ENCODE data around the gene NUMA1. TPM values are rescaled to one million over a fixed set of nuclear protein-coding genes. Genes with fewer than 3 reads are reported as not detected.

NUMA1 gene
- total and polyA plus RNA-seq, 9 of the 15 experiments (the other 6 are each of a cell fraction or from before 2014, with no cell fraction given) = 4.1 to 104 (median 51.2) TPM

GRCh38 chr11:72040491-72041363 lies 39.6 kb downstream of the NUMA1 start:
- WGBS (ENCODE audit: insufficient coverage, low coverage, missing lambda C conversion rate) = 6% methylated on average over 20 of the region's 23 CpGs
- peaks cover 10% of the 10 kb centered on the region for H3K36me3 ChIP-seq (ENCODE audit: control insufficient read depth, insufficient read depth, low read length)
- in situ Hi-C loops (cut with MboI) = no loop called here
- peak overlapping the region; percentile 44 for H3K4me3 ChIP-seq
- H3K4me2 ChIP-seq (ENCODE audit: insufficient read depth, low read length) = peak overlapping the region; percentile 88
- H4K20me1 ChIP-seq (replicated peaks; ENCODE audit: control insufficient read depth, insufficient read depth, low read length) = 0 out of 2 replicates have a peak, but pooled peaks cover 10% of the 10 kb centered on the region
- intact Hi-C loops (cut with micrococcal nuclease) = loop anchor here (2.0 kb wide), 1 partner anchor 40 kb away; the partner anchor contains the start of genes LRRC51 and NUMA1
- H3K27ac ChIP-seq (ENCODE audit: extremely low read depth, low read depth, low read length) = peak overlapping the region; percentile 78
- peak overlapping the region; percentile 76 for H2AFZ ChIP-seq (ENCODE audit: low read depth, low read length)
- FAIRE-seq (peak; percentile 82), DNase-seq (ENCODE audit: extremely low read depth in 1 of 4, low spot score in 3 of 4) (peak; percentile 79 to 88 (median 82)), ATAC-seq (peak; percentile 88)
- H3K4me1 ChIP-seq (replicated peaks in 1 of 2; ENCODE audit: control insufficient read depth in 2 of 2, insufficient read depth in 2 of 2, low read length in 2 of 2) = peaks cover 26 to 30% of the 10 kb centered on the region in 2 experiments
- H3K9me3 ChIP-seq (replicated peaks; ENCODE audit: control insufficient read depth, insufficient read depth, low read depth, low read length) = no peaks in the 10 kb centered on the region
- H3K27me3 ChIP-seq (ENCODE audit: control insufficient read depth in 2 of 2, insufficient read depth in 2 of 2, low read length in 2 of 2) = no peaks in the 10 kb centered on the region
- H3K9me1 ChIP-seq (ENCODE audit: control insufficient read depth, insufficient read depth, low read length) = peaks cover 3% of the 10 kb centered on the region
- peak overlapping the region; percentile 71 to 80 for H3K9ac ChIP-seq (ENCODE audit: insufficient read depth in 1 of 2, low read depth in 2 of 2, low read length in 2 of 2)
- H3K79me2 ChIP-seq (ENCODE audit: control insufficient read depth, insufficient read depth, low read length) = peaks cover 68% of the 10 kb centered on the region
- CTCF ChIA-PET (ENCODE audit: low intra/inter-chr PET ratio) = no interaction called here
- no TSS peak for BruUV-seq (replicated peaks)
- POLR2A ChIA-PET = interaction anchor here (0.6 to 2.0 kb wide), 9 partner anchors 8 to 97 kb away, joined by 3 to 5 read pairs (median 3); no protein-coding TSS in a partner anchor
- peak in 1 of 2 experiments; percentile 41; a peak in 1 of 4 replicates for TF ChIP-seq HDAC1 (IDR thresholded peaks at IDR 0.05)
- peak in 1 of 2 experiments; percentile 70; a peak in 3 of 4 replicates for TF ChIP-seq MNT (conservative IDR thresholded peaks at IDR 0.05)
- TF ChIP-seq CREM (IDR thresholded peaks at IDR 0.05; ENCODE audit: low read depth) = peak; percentile 83
- no peak for TF ChIP-seq NR0B1 (IDR thresholded peaks at IDR 0.05; ENCODE audit: partially characterized antibody)
- no peak for TF ChIP-seq ZC3H11A (IDR thresholded peaks at IDR 0.05; ENCODE audit: low read depth, low read length)
- no peak for TF ChIP-seq ZNF699 (CRISPR knock-in tag; IDR thresholded peaks at IDR 0.05; ENCODE audit: insufficient replicate concordance)
- TF ChIP-seq FOXA3 (CRISPR knock-in tag; conservative IDR thresholded peaks at IDR 0.05 in 1 of 2, IDR thresholded peaks at IDR 0.05 in 1 of 2) = peak; percentile 25 to 34; a peak in 2 of 4 replicates
- TF ChIP-seq REST (IDR thresholded peaks at IDR 0.05; ENCODE audit: borderline replicate concordance) = no peak
- TF ChIP-seq REST (CRISPR knock-in tag; IDR thresholded peaks at IDR 0.05; ENCODE audit: low read depth) = no peak

Measured in K562 (cell line).